Lower leg skin (tissue), 3 donors: ENCODE data around the gene USP30.

ENCODE experiments used
- CTCF ChIP-seq, 3 donors: fragments of 450-650 bp; IDR thresholded peaks; one replicate each; pipeline ENCODE4 v1.5.1; 2016; ENCODE audit warnings: antibody characterized with exemption in 3 of 3, mild to moderate bottlenecking in 3 of 3, moderate library complexity in 2 of 3
- POLR2A ChIP-seq, 2 donors: fragments of 450-650 bp; IDR thresholded peaks; one replicate each; pipeline ENCODE4 v1.6.1; 2016 to 2017; ENCODE audit warnings: antibody characterized with exemption in 2 of 2, mild to moderate bottlenecking in 1 of 2, moderate library complexity in 1 of 2

DNA sequence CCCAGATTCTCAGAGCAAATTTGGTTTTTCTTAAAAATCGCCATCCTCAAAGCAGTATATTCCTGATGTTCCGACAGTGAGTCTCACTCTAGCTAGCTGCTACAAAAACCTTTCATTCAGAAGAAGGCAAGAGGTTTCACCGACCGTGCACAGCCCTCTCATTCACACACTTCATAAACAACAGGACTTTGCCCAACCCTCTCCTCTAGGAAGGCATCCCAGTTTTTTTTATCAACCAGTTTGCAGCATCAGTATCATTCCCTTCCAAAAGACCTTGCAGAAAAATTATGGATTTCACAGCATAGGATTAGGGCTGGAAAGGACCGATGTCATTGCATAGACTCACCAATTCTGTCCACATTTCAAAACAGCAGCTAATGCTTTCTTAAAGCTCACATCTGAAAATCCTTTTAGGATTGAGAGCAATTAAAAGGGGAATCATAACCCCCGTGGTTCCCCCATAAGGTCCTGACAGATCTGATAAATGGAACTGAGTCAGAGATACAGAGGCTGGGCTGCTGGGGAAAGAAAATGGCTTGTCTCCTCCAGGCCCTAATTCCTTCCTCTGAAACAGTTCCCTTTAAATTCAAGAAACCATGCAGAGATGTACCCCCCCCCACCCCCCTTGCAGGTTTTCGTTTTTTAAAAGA lies 32.1 kb upstream of the USP30 start:
- no peak for TF ChIP-seq CTCF (IDR thresholded peaks at IDR 0.05)
- no peak for TF ChIP-seq POLR2A (IDR thresholded peaks at IDR 0.05)
